Nephron (organoid): Measurements from ENCODE around the gene HSPG2.
A peak's percentile ranks its signal among the peaks of the same experiment; 100 is the strongest.

Experiments used
- H3K27ac Mint-ChIP-seq, 3 experiments: 2 replicates each; pipeline ENCODE4 v1.8.0; 2020; ENCODE audit warnings: mixed read lengths in 3 of 3, mild to moderate bottlenecking in 2 of 3, moderate library complexity in 1 of 3
- H3K27me3 Mint-ChIP-seq: 2 replicates; pipeline ENCODE4 v1.8.0; 2021; ENCODE audit warnings: low read depth, mild to moderate bottlenecking, moderate library complexity, mixed read lengths
- H3K36me3 Mint-ChIP-seq: 2 replicates; pipeline ENCODE4 v1.8.0; 2020; ENCODE audit warnings: low read depth, mixed read lengths
- H3K4me1 Mint-ChIP-seq: 2 replicates; pipeline ENCODE4 v1.8.0; 2020; ENCODE audit warnings: mixed read lengths
- H3K4me3 Mint-ChIP-seq, 3 experiments: 2 replicates each; pipeline ENCODE4 v1.8.0; 2020; ENCODE audit warnings: mild to moderate bottlenecking in 3 of 3, mixed read lengths in 3 of 3, moderate library complexity in 2 of 3
- H3K9me3 Mint-ChIP-seq: 2 replicates; pipeline ENCODE4 v1.8.0; 2020; ENCODE audit warnings: mixed read lengths
- TF ChIP-seq, protein P1 (sequence below), 3 experiments: fragments of 200-600 bp; sonication (generic); IDR thresholded peaks; one replicate each; pipeline ENCODE4 v1.5.0; 2021; ENCODE audit warnings: antibody characterized with exemption in 3 of 3; ENCODE audit not compliant: unreplicated experiment in 3 of 3

The HSPG2 gene

DNA sequence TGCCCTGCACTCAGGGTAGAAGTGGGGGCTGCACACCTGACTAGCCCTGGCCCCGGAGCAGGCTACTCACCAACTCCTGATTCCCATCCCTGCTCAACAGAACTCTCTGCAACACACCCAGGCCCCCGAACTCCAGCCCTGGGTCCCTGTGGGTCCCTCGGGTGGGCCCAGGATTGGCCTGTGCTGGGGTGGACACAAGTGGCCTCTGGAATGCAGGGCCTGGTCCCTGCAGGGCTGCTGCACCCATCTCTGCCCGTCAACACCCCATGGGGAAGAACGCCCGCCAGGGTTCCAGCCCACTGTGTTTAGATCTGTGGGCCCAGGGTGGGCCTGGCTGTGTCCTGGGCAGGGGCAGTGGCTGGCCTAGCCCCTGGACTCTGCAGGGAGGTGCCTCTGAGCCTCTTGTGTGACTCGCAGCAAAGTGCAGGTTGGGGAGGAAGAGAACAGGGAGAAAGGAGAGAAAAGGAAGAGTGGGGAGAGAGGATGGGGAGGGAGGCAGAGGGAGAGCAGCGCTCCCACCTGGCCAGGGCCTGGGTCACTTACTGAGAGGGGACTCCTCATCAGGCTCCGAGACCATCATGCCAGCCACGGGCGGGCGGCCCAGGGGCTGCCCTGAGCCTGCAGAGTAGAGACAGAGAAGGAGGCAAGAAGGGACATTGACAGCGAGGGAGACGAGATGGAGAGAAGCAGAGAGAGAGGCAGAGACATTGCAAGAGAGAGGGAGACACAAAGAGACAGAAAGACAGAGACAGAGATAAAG, 43.9 kb downstream of the HSPG2 start:
- Mint-ChIP-seq H3K4me1 (peaks cover 30% of the 10 kb centered on the region), H3K4me3 (no peak overlapping the region), H3K36me3 (peaks cover 14% of the 10 kb centered on the region), H3K27ac (peak overlapping the region in 2 of 3 experiments; percentile 11 to 44), H3K9me3 (no peaks in the 10 kb centered on the region), H3K27me3 (no peaks in the 10 kb centered on the region)
- TF ChIP-seq, protein P1, sequence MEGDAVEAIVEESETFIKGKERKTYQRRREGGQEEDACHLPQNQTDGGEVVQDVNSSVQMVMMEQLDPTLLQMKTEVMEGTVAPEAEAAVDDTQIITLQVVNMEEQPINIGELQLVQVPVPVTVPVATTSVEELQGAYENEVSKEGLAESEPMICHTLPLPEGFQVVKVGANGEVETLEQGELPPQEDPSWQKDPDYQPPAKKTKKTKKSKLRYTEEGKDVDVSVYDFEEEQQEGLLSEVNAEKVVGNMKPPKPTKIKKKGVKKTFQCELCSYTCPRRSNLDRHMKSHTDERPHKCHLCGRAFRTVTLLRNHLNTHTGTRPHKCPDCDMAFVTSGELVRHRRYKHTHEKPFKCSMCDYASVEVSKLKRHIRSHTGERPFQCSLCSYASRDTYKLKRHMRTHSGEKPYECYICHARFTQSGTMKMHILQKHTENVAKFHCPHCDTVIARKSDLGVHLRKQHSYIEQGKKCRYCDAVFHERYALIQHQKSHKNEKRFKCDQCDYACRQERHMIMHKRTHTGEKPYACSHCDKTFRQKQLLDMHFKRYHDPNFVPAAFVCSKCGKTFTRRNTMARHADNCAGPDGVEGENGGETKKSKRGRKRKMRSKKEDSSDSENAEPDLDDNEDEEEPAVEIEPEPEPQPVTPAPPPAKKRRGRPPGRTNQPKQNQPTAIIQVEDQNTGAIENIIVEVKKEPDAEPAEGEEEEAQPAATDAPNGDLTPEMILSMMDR (IDR thresholded peaks at IDR 0.05; ENCODE audit: unreplicated experiment in 3 of 3), result no peak

DNA sequence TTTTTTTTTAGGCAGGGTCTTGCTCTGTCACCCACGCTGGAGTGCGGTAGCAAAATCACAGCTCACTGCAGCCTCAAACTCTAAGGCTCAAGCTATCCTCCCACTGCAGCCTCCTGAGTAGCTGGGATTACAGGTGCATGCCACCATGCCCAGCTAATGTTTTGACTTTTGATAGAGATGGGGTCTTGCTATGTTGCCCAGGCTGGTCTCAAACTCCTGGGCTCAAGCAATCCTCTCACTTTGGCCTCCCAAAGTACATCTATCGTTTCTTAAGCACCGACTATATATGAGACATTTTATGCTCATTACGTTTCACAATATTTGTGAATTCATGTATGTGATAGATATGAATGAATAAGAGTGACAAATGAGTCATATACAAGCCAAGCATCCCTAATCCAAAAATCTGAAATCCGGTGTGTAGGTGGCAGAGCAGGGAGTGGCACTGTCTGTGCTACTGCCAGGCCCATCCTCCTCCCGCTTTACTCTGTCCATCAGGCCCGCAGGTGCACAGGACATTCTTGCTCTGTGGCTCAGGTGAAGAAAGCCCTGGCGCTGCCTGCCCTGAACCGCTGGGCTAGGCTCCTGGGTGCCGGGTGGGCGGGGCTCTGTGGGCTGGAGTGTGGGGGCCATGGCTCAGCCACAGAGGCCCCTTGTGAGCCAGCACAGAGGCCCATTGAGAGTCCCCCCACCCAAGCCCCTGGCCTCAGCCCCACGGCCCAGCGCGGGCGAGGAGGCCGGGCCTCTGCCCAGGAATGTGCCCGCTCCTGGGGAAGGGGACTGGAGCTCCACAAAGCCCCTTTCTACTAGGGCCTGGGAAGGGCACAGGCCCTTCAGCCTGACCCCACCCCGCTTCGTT, 45.3 kb downstream of the HSPG2 start:
- Mint-ChIP-seq H3K27me3 (no peaks in the 10 kb centered on the region), H3K4me1 (peaks cover 17% of the 10 kb centered on the region), H3K27ac (no peak overlapping the region), H3K4me3 (no peak overlapping the region), H3K9me3 (no peaks in the 10 kb centered on the region), H3K36me3 (peaks cover 14% of the 10 kb centered on the region)
- TF ChIP-seq, protein P1 (IDR thresholded peaks at IDR 0.05; ENCODE audit: unreplicated experiment in 3 of 3), result no peak

DNA sequence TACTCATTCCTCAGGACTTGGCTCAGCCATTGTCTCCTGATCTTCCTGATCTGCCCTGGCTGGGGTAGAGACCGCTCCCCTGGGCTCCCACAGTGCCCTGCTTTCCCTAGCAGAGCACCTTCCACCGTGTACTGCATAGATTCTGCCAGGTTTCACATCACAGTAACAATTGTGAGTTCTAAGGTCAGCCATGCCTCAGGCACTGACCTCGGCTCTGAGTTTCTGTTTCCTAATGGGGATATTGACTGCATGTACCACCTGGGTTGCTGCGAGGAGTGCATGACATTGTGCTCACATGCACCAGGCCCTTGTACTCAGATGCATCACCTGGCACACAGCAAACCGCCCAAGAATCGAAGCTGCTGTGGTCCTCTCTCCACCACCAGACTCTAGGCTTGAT, 46.0 kb downstream of the HSPG2 start:
- H3K4me1 Mint-ChIP-seq, result peaks cover 9% of the 10 kb centered on the region
- TF ChIP-seq, protein P1 (IDR thresholded peaks at IDR 0.05; ENCODE audit: unreplicated experiment in 3 of 3), result no peak
- H3K27ac Mint-ChIP-seq, result no peak overlapping the region

DNA sequence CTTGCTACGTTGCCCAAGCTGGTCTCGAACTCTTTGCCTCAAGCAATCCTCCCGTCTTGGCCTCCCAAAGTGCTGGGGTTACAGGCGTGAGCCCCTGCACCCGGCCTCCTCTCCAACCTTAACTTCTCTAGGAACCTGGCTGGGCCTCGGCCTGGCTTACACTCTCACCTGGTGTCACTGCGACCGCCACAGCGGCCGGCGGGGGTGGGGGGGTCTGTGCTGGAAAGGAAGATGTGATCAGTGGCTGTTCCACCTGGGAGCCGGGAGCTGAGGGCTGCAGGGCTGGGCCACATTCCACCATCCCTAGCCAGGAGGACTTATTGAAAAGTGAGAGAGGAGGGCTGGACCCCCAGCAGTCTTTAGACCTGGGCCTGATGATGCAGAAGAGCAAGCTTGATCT, 48.6 kb downstream of the HSPG2 start:
- TF ChIP-seq, protein P1 (IDR thresholded peaks at IDR 0.05; ENCODE audit: unreplicated experiment in 3 of 3), result no peak
- Mint-ChIP-seq H3K36me3 (peaks cover 27% of the 10 kb centered on the region), H3K27me3 (no peaks in the 10 kb centered on the region), H3K4me3 (no peak overlapping the region), H3K27ac (no peak overlapping the region), H3K9me3 (no peaks in the 10 kb centered on the region), H3K4me1 (peaks cover 2% of the 10 kb centered on the region)

More for the DNA sequence above, 46.0 kb downstream of the HSPG2 start:
- Mint-ChIP-seq H3K4me3 (no peak overlapping the region), H3K27me3 (no peaks in the 10 kb centered on the region), H3K36me3 (peaks cover 20% of the 10 kb centered on the region), H3K9me3 (no peaks in the 10 kb centered on the region)

DNA sequence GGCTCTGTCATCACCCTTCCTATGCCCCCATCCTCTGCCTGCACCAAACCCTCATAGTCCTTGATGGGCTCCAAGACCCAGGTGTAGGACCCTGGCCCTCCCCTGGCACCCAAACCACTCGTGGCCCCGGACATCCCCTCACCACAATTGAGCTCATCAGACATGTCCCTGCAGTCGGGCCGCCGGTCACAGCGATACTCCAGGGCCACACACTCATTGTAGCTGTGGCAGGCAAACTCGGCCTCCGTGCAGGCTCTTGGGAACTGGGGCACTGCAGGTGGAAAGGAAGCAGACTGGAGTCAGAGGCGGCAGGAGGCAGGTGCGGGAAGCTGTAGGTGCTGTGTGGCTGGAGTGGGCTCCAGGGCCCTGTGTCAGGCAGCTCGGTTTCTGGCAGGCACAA, 49.3 kb downstream of the HSPG2 start:
- H3K36me3 Mint-ChIP-seq, result peaks cover 27% of the 10 kb centered on the region
- H3K27ac Mint-ChIP-seq, result no peak overlapping the region
- no peak overlapping the region for H3K4me3 Mint-ChIP-seq
- H3K9me3 Mint-ChIP-seq, result no peaks in the 10 kb centered on the region
- H3K27me3 Mint-ChIP-seq, result no peaks in the 10 kb centered on the region
- no peaks in the 10 kb centered on the region for H3K4me1 Mint-ChIP-seq
- TF ChIP-seq, protein P1 (IDR thresholded peaks at IDR 0.05; ENCODE audit: unreplicated experiment in 3 of 3), result no peak
